HG03095 (cell line): ENCODE measurements around the gene WDR91.

Source experiments
- ATAC-seq: cut with Tn5 transposase; IDR thresholded peaks from one replicate; pipeline ENCODE4 v1.9.1; 2021; ENCODE audit warnings: moderate library complexity; ENCODE audit not compliant: unreplicated experiment

WDR91 gene

DNA sequence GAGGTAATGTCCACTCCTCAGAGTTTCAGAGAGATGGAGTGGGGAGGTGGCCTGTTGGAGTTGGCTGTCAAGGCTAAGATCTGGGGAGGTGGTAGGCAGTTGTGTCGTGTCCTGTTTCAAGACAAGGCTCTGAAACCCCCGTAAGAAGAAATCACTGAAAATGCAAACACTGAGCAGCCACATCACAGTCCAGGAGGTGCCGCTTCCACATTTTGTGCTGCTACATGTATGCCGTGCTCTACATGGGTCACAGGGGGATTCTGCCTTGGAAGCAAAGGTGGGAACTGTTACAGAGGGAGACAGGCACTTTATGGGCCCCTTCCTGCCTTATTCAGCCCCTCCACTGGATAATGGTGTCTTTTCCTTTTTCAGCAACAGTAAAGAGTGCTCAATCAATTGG, 11.9 kb downstream of the WDR91 start:
- ATAC-seq = no peak

DNA sequence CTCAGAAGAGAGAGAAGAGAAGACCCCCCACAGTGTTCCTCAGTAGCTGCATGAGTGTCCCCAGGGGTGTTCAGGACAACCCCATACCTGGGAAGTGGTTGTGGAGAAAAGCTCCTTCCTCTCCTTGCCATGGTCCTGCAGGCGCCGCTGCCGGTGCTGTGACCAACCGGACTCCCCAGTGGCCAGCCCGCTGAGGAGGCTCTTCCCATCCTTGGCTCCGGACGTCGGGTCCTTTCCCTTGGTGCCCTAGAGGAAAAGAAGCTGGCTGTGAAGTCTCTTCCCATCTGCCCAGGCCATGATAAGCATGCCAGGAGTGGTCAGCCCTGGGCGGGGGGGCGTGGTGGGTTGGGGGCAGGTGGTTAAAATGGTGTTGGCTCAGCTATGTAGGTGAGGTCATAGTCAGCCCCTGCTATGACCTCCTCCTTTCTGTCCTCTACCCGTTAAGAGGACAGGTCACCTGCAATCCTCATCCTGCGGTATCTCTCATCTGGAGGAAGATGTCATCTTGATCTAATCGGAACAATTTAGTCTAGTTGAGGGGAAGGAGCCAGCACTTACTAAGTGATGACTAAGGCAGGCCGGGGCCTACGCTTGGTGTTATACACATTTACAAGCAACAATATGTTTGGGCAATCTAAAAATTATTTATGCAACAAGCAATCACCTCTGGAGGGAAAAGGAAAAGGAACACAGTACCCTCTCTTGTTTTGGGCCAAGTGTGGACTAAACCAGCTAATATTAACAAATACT, 13.2 kb downstream of the WDR91 start:
- no peak for ATAC-seq

DNA sequence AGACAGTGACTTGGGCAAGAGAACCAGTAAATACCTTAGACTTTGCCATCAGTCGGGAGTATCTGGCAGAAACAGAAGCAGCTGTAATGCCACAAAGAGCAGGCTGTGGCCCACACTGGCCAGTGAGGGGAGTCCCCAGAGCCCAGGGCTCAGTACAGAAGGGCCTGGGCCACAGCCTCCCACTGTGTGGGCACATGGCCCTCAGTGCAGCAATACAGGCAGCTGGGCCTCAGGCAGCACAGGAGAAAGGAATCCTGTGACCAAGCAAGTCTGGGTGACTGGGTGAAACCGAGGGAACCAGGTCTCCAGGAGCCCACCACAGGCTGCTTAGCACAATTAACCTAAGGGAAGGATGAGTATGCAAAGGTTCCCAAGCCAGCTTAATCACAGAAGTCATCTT, 14.0 kb downstream of the WDR91 start:
- ATAC-seq = no peak

DNA sequence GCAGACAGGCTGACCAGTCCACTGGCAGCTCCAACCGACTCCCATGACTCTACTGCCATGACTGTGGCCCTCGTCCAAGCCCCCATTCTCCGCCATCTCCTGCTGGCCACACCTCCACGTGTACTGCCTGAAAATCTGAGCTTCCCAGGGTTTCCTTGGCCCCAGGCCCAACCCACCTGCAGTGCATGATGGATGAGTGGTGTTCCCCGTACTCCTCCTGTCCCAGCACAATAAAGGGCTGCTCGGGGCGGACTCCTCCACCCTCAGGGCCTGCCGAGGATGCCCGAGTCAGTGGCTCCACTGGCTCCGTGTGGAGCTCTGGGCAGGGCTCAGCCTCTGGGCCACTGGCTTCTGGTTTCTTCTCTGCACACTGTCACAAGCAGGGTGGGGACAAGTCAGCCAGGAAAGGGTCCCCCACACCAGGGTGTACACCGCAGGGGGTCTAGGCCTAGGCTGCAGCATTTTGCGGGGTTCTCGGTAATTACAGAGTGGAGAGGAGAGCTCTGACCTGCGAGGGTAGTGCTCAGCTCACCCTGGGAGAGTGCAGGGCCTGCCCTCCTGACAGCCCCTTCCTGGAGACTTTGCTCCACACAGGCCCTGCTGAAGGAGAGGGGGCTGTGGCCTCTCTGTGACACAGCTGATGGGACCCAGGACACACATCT, 15.2 kb downstream of the WDR91 start:
- ATAC-seq = no peak

DNA sequence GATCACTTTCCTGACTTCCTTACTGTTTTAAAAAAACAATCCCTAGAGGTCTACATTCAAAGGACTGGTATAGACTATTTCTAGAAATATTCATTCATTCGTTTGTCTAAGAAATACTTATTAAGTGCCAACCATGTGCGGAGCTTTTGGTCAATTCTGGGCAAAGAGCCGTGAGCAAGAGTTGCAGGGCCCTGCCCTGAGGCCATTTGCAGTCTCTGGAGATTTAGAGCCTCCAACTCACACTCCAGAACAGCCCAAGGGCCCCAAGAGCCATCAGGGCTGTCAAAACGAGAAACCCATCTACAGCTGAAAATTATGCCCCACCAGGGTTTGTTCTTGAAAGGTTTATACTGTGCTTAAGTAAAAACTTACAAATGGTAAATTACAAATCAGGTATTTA, 16.2 kb downstream of the WDR91 start:
- ATAC-seq = no peak

DNA sequence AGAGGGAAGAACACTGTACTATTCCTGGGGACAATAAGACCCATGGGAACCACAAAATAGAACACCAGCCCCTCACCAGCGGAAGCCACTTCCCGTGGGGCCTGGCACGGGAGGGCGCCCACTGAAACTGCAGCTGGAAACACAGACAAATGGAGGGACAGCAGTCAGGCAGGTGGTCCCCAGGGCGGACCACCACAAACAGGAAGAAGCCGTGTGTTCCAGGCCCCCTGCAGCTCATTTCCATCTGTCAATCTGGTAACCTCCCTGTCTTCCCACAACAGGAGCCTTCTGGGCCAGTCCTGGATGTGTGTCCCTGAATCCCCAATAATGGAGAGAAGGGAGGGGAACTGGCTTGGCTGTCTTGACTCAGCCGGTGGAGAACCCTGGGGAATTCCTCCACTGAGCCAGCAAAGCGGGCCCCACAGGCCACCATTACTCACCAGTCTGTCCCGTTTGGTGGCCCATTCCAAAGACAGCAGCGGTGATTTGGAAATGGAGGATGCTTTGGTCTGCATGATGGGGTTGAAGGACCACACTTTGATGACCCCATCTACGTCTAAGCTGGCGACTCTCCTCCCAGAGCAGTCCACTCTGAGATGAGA, 16.7 kb downstream of the WDR91 start:
- ATAC-seq = no peak

DNA sequence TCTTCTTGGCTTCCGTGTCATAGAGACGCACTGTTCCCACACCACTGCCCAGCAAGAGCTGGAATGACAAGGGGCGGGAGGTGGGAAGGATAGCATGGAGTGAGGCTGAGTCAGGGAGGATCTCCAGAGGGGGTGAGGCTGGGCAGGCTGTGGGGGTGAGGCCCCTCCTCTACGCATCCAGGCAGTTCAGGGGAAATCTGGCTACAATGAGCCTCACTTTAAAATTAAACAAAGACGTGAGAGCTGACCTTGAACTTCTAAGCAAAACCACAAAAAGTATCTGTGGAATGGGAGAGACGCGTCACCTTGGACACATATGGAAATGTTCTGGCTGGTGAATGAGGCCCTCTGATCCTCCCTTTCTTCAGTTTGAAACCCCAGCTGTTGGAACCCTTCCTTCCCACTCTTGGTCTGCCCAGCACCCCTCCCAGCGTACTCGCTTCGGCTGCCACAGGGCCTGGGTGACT, 17.7 kb downstream of the WDR91 start:
- ATAC-seq = no peak

DNA sequence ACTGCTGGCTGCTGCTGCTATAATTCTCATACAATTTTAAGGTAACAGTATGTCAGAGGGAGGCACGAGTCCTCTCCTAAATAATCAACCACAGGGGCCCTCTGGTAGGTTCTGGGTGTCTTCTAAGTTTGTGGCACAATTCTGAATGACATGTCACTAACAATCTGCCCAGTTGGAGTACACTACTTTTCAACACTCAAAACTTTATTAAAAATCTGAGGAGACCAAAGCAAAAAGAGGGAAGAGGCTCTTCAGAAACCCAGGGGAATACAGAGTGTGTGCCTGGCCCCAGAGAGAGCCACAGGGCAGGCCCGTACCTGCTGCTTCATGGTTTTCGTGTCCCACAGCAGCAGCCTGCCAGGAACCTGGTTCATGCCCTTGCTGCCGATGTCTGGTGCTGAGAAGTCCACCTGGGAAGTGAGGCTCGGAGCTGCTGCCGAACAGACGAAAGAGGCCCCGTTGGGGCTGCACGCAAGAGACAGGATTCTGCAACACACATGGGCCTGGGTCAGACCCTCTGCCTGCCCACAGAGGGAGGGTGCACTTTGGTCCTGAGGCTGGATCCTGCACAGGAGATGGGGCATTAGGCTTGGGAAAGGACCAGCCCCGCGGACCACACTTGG, 18.3 kb downstream of the WDR91 start:
- ATAC-seq = no peak

DNA sequence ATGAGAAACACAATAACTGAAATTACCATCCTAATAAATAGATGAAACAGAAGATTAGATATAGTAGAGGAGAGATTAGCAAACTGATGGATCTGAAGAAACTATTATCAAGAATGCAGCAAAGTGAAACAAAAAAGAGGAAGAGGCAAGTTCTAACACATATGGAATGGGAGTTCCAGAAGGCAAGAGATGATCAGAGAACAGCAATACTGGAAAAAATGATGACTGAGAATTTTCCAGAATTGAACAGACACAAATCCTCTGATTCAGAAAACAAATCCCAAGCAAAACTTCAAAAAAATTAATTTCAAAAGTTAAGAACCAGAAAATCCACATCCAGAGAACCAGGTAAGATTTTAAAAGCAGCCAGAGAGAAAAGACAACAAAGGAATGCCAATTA, 20.6 kb downstream of the WDR91 start:
- ATAC-seq = no peak

DNA sequence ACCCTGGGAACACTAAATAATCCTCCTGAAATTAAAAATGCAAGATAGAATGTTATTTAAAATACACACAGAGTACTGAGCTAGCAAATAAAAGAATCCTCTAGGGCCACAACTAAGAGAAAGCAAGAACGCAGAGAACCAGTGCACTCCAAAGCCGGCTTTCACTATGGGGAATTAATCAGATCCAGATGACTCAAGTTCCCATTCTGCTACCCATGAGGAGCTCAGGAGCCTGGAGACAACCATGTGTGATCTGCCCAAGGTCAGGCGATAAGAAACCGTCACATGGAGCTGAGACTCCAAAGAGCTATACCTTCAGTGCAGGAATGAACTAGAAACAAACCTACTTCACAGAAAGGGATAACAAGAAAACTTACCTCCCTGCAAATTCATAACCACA, 21.4 kb downstream of the WDR91 start:
- ATAC-seq = no peak

DNA sequence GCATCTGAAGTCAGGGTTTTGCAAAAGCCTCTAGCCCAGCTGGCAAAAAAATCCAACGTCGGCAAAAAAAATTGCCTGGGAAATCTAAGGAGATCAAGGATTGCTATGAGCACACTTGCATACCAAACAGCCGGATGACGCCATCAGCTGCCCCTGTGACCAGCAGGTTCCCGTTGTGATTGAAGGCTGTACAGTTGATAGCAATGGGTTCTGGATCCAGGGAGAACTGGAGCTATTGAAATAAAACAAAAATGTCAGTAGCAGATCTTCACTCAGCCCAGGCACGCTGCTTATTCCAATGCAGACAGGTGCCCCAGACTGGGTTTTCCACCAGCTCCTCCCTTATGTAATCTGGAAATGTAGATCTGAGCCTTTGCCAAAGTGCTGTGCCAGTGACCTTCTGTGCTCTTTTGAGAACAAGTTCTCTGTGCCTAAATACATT, 22.1 kb downstream of the WDR91 start:
- no peak for ATAC-seq

DNA sequence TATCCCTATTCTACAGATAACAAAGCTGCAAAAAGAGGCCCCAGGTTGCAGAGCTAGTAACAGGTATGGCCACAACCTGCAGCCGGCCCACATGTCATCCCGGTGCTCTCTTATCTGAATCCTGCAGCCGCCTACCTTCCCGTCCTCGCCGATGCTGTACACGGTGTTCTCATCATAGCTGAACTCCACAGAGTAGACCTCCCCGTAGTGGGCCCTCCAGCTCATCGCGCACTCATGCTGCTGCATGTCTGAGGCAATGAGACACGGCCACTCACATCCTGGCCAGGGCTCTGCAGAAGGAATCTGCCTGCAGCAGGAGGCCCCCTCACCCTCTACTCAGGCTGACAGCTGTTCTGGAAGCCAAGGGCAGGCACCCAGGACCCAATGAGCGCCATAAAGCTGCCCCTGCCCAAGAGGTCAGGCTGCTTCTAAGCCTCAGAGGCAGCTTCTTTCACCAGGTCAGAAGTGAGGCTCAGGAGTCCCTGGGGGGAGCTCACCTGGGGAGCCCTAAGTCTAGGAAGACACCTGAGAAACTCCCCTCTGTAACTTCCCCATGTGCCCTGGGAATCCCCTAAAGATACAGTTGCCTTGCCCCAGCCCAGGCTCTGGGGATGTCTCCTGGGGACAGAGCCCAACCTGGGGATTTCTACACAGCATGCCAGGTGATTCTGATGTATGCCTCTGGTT, 22.9 kb downstream of the WDR91 start:
- peak; percentile 54 for ATAC-seq

DNA sequence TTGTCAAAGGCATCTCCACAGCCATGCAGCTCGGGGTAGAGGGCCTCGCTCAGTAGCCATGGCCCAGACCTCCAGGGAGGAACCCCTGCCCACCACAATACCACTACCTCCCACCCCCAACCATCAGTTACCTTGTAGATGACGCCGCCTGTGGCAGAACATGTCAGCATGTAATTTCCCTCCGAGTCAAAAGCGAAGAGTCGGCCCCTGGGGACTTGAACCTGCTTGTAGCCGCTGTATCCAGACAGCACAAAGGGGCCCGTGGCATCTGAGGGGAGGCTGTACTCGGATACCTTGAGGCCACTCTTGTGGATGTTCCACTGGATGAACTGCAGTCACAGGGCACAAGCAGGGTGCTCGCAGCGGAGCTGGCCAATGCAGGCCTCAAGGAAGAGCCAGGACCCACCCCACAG, 24.5 kb downstream of the WDR91 start:
- ATAC-seq = peak; percentile 41

DNA sequence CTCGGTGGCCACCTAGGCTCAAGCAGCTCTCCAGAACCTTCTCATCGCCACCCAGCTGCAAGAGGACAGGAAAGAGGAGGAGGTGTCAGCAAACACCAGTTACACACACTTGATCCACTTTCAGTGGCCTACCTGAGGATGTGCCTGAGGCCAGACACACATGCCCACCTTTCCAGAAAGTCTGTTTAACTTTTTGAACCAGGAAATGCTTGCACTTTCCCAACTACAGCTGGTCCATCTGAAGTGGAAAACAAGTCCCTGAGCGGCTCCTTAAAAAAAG, 25.1 kb downstream of the WDR91 start:
- ATAC-seq = no peak

DNA sequence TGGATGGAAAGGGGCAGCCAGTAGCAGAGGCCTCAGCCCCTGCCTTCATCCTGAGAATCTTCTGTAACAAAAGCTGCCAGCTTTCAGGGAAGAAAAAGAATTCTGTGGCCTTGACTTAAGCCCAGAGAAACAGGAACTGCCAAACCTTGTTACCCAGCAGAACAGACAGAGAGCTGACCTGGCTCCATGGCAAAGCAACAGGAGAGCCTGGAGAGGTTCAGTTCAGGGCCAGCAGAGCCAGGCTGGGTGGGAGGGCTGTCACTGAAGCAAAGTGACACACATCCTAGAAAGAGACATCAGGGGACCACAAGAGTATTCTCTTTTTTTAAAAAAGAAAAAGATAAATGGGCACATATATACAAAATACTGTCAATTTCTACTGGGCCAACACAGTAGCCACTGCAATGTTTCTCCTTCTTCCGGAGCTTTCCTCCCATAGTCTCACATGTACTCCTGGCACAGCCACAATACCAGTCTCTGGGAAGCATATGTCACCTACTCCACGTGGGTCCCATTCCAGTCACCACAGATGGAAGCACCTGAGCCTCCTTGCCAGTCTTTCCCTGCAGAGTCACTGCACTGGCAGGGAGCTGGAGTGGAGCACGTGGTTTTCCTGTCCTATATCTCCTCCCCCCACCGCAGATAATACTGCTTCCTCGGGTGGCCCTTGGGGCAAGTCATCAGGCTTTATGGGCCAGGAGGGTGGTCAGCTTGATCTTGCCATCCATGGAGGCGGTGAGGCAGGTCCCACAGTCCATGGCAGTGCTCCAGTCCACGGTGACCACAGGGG, 25.7 kb downstream of the WDR91 start:
- ATAC-seq = no peak

DNA sequence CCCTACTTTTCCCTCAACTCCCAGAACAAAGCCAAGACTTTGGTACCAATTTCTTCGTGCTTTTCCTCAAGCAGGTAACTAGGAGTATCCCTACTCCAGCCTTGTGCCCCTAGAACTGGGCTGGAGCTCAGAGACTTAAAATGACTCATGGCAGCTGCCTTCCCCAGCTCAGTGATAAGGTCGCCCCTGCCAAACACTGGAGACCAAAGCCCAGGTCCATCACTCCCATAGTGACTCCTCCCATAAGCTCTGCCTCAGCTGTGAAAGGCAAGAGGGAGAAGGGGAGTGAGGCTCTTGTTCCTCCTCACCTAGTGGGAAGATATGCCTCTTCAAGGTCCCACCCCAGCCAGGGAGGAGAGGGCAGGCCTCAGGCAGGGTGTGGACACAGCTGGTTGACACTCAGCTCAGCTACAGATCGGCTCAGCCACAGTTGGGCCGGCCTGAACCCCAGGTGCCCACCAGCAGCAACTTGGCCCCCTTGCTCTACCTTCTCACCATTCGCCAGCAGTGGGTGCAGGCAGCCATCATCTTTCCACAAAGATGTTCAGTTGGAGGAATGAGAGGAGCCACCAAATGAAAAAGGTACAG, 27.0 kb downstream of the WDR91 start:
- ATAC-seq = no peak

DNA sequence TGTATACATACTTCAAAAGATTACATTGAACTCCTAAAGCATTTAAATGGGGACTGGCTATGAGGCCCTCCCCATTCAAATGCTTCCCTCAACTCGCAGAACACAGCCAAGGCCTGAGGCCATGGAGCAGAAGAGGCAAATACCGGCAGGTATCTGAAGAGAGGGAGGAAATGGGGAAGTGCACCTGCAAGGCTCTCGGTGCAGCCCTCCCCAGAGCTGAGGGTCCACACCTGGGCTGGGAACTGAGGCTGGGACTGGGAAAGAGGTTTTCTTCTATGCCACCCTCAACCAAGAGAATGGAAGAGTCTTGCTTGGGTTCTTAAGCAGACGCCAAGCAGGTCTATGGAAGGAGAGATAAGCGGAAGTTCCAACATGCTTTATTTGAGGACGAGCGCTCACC, 27.8 kb downstream of the WDR91 start:
- no peak for ATAC-seq

DNA sequence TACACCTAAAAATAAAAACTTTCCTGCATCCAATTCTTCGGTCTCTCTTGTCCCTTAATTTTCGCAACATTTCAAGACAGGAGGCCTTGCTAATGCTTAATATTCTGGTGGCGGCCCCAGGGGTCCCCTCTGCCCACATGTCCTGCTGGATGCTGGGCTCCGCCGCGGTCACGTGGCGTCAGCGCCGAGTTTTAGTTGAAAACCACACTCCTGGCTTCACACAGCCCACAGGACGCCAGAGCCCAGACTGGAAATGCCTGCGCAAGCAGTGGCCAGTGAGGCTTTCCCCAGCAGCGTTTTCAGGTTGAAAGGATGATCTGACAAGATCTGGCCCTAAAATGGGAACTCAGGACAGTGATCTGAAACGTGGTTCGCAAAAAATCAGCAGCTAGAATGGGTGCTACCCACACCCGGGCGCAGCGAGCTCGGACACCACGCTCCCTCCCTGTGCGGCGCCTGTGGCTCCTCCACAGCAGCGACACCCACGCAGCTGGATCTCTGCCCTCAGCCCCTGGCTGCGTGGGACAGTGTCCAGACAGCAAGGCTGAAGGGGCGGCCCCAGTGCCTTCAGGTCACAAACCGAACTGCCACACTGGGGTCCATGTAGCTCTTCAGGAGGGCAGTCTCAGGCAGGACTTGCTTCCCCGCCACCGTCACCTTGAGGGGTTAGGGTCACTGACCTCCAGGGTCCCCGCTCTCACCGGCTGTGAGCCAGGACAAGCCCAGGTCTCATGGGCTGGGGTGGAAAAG, 29.2 kb downstream of the WDR91 start:
- ATAC-seq = no peak

DNA sequence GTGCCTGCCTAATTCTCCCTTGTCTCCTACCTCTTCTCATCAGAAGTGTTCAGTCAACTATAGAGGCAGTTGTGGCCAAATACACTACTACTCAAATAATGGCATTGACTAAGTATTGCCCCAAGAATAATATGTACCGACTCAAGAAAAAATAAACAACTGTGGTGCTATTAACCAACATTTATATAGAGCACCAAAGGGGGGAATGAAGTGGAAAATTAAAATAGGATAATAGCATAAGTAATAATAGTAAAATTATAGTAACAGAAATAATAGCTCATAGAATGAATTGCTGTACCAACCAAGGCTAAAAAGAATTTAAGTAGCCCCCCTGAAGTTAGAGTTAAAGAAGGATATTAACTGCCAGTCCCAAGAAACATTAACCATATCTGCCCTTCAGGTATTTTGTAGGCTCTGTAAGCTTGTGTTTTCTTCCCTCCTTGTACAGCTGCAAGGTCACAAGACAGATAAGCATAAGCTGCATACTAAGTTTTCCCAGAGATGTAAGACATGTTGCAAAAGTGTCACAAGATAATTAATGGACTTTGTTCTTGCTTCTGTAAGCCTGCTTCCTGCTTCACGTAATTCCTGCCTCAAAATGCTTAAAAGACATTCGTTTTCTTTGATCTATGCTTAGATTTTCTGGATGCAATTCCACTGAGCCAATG, 29.9 kb downstream of the WDR91 start:
- ATAC-seq = no peak
